Loucy (cell line): ENCODE data around the gene RNF32.

ENCODE experiments used
- EZH2phosphoT487 ChIP-seq: fragments of 200-600 bp; IDR thresholded peaks from 2 replicates; pipeline ENCODE4 v1.6.1; 2018; ENCODE audit warnings: antibody characterized with exemption, mild to moderate bottlenecking, moderate library complexity, borderline replicate concordance
- TF ChIP-seq, protein P1 (sequence below): fragments of 200-600 bp; sonication (generic); conservative IDR thresholded peaks from 2 replicates; pipeline ENCODE4 v1.5.1; 2014; ENCODE audit warnings: mild to moderate bottlenecking, antibody characterized with exemption, low read length

DNA sequence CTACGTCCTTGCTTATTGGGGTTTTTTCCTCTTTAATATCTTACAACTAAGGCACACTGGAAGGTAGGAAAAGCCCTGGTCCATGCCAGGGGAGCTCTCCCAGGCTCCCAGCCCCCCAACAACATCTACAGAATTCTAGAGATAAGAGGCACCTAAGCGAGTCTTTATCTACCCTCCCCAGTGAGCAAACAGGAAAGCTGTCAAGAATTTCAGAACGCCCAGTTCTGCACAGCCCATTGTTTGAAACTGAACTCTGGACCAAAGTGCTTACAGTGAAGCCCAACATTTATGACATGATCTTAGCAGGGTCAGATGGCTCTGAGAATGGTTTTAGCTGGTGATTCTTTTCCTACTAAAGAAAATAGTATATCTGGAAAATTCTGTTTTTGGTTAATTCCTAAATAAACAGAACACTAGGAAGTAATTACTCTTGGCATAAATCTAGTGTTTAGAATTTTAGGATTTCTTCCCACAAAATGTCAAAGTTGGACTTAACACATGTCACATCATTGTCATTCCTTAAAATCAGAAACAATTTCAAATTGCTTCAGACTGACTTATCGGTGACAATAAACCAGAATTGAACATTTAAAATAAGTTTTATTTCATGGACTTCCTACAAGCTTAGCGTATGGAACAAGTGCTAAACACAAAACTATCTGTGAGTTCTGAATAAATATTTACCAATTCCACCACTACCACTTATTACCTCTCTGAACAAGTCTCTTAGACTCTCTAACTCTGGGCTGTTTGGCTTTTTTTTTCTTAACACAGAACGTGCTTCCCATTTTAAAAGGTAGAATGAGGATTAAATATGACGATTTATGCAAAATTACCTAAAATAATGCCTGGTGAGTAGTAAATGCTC lies 31.3 kb upstream of the RNF32 start:
- TF ChIP-seq, protein P1, sequence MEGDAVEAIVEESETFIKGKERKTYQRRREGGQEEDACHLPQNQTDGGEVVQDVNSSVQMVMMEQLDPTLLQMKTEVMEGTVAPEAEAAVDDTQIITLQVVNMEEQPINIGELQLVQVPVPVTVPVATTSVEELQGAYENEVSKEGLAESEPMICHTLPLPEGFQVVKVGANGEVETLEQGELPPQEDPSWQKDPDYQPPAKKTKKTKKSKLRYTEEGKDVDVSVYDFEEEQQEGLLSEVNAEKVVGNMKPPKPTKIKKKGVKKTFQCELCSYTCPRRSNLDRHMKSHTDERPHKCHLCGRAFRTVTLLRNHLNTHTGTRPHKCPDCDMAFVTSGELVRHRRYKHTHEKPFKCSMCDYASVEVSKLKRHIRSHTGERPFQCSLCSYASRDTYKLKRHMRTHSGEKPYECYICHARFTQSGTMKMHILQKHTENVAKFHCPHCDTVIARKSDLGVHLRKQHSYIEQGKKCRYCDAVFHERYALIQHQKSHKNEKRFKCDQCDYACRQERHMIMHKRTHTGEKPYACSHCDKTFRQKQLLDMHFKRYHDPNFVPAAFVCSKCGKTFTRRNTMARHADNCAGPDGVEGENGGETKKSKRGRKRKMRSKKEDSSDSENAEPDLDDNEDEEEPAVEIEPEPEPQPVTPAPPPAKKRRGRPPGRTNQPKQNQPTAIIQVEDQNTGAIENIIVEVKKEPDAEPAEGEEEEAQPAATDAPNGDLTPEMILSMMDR: no peak
- no peak for TF ChIP-seq EZH2phosphoT487
